Measurements from ENCODE around the gene PAIP2.

DNA sequence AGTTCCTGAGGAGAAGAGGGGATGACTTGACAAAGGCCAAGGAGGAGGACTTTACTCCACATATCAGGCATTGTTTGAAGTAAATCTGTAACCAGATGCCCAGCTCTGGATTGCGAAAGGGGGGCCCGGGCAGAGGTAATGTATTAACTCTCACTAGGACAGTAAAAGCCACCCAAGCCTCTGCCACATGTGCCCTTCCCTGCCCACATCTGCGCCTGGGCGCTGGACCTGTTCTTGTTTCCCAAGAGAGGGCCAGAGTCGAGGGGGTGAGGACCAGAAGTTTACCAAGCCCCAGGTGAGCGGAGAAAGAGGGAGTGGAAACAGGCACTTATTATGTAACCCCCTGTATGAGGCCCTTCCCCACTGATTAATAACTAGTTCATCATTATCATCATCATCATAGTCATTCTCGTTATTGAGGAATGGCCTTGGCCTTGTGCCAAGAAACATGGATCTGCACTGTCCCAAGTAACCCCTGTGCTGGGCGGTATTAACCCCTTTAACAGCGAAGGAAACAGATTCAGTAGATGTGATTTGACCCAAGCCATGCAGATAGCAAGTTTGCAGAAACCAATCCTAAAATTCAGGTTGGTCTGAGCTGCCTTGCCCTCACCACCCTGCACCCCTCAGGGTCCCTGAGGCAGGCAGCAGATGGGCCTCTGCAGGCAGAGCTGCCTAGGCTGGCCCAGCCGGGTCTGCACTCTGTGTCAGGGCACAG is 41.8 kb downstream of the PAIP2 start, which contains the start of gene SLC23A1:
- TF ChIP-seq CTCF (conservative IDR thresholded peaks at IDR 0.05; ENCODE audit: low read length) (no peak), EZH2phosphoT487 (IDR thresholded peaks at IDR 0.05; ENCODE audit: borderline replicate concordance, low read depth, low read length) (no peak)
